Fibroblast of pulmonary artery (primary cell): ENCODE results near the gene PSTPIP1.

Experiments used
- DNase-seq: peaks from one replicate; pipeline ENCODE4 v3.0.0-alpha.2; 2010; ENCODE audit warnings: low read depth
- H3K4me3 ChIP-seq: replicated peaks from 2 replicates; pipeline ENCODE4 v1.5.1; 2011; ENCODE audit warnings: low read depth, mild to moderate bottlenecking, control low read depth, low read length, moderate library complexity
- TF ChIP-seq, protein P1 (sequence below): IDR thresholded peaks from 2 replicates; pipeline ENCODE4 v1.5.1; 2011; ENCODE audit warnings: mild to moderate bottlenecking, control low read depth, low read length, inconsistent platforms; ENCODE audit errors: missing control alignments

Gene PSTPIP1

DNA sequence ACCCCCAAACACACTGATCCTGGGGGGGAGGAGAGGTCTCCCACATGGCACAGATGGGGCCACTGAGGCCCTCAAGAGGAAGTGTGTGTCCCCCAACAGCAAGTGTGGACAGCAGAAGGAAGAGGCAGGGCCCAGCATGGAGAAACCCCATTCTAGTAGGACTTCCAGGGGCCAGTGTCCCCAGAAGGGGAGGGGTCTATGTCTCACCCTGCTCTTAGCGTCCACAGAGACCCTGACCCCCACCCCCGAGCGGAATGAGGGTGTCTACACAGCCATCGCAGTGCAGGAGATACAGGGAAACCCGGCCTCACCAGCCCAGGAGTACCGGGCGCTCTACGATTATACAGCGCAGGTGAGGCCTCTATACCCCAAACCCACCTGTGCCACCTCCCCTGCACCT is 40.7 kb downstream of the PSTPIP1 start:
- no peak overlapping the region for H3K4me3 ChIP-seq
- no peak for DNase-seq
- TF ChIP-seq, protein P1, sequence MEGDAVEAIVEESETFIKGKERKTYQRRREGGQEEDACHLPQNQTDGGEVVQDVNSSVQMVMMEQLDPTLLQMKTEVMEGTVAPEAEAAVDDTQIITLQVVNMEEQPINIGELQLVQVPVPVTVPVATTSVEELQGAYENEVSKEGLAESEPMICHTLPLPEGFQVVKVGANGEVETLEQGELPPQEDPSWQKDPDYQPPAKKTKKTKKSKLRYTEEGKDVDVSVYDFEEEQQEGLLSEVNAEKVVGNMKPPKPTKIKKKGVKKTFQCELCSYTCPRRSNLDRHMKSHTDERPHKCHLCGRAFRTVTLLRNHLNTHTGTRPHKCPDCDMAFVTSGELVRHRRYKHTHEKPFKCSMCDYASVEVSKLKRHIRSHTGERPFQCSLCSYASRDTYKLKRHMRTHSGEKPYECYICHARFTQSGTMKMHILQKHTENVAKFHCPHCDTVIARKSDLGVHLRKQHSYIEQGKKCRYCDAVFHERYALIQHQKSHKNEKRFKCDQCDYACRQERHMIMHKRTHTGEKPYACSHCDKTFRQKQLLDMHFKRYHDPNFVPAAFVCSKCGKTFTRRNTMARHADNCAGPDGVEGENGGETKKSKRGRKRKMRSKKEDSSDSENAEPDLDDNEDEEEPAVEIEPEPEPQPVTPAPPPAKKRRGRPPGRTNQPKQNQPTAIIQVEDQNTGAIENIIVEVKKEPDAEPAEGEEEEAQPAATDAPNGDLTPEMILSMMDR, result no peak

- no peak overlapping the region for H3K4me3 ChIP-seq
- TF ChIP-seq, protein P1, result no peak
Measured at GRCh38 chr15:77035999-77036471, 41.1 kb downstream of the PSTPIP1 start.

DNA sequence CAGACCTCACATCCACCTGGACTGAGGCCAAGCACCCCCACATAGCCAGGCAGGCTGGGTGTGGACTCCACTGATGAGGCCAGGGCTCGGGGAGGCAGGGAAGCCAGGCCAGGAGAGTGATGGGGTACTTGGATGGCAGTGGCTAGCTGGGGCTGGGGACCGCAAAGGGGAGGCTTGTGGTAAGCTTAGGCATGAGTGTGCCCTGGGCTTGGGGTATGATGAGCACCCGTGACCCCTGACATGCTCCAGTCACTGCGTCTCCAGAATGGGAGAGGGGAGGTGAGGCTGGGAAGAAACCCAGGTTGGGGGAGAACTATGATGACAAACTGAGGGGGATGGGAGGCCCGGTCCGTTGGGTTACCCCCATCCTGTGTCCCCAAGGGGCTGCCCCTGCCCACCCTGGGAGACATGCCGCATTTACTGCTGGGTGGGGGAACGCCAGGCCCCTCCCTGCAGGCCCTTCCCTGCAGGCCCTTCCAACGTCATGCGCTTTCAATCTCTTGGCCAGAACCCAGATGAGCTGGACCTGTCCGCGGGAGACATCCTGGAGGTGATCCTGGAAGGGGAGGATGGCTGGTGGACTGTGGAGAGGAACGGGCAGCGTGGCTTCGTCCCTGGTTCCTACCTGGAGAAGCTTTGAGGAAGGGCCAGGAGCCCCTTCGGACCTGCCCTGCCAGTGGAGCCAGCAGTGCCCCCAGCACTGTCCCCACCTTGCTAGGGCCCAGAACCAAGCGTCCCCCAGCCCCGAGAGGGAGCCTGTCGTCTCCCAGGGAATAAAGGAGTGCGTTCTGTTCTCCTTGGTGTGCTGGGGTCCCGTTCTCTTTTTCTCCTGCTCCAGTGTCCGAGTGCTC is 41.8 kb downstream of the PSTPIP1 start:
- TF ChIP-seq, protein P1, result no peak
- no peak for DNase-seq
- H3K4me3 ChIP-seq, result no peak overlapping the region

More at GRCh38 chr15:77035999-77036471, 41.1 kb downstream of the PSTPIP1 start:
- no peak for DNase-seq

- TF ChIP-seq, protein P1, result no peak
- no peak overlapping the region for H3K4me3 ChIP-seq
- no peak for DNase-seq
Measured at GRCh38 chr15:77037388-77038209, 42.7 kb downstream of the PSTPIP1 start.

DNA sequence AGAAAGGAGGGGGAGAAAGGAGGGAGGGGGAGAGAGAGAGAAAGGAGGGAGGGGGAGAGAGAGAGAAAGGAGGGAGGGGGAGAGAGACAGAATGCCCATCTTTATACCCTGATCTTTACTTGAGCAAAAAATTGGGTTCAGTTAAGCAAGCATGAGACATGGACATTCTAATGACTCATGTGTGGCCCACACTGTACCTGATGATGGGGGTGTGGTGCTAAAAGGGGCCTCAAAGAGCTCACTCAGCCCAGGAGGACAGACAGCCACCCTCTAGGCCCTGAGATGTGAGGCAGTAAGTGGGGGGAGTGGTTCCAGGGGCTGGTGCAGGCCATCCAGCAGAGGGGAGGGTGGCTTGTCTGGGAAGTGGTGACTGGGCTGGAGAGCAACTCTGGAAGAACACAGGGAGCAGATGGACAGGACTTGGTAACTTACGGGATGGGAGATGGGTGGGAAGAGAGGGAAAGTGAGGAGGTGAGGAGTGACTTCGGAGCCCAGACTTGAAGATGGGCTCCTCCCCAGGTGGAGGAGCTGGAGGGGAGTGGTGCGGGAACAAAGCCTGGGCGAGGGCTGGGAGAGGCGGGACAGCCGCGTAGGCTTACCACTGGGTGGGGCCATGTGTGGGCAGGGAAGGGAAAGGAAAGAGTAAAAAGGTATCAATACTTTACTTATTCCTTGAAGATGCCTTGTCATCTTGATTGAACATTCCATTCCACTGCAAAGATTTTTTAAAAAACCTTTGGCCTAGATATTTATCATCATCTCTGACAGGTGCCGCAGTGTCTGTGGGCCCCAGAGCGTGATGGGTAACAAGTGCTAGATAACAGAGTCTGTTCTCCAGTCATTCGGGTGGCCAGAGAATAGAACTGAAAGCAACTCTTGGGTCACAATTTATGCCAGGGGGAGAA is 43.6 kb downstream of the PSTPIP1 start:
- no peak overlapping the region for H3K4me3 ChIP-seq
- TF ChIP-seq, protein P1, result no peak
- no peak for DNase-seq

DNA sequence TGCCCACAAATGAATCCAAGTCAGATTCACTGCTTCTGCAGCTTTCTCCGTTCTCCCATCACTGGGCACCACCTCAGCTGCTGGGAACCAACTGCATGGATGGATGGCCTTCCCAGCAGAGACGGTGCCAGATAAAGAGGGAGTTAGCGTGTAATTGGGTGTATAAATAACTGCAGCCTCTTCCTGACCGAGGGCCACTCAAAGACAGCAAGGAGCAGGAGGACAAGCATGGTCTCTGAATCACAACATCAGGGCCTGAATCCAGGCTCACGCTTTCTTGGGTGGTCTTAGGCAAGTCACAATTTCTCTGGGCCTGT is 44.2 kb downstream of the PSTPIP1 start:
- no peak overlapping the region for H3K4me3 ChIP-seq
- TF ChIP-seq, protein P1, result no peak
- no peak for DNase-seq
